ENCODE data around the gene SIAH3.
A peak's percentile ranks its signal among the peaks of the same experiment; 100 is the strongest.

Gene SIAH3

GRCh38 chr13:45742985-45743384 lies 108.6 kb downstream of the SIAH3 start:
- no peak for TF ChIP-seq CTCF (IDR thresholded peaks at IDR 0.05; ENCODE audit: extremely low read depth, insufficient read depth, missing control alignments)
- in situ Hi-C loops (cut with MboI; ENCODE audit: low pct_unique_long_range_greater_than_20kb, low sequenced_read_pairs, unreplicated experiment), result no loop called here
- DNase-seq (ENCODE audit: low spot score), result no peak

- TF ChIP-seq CTCF (IDR thresholded peaks at IDR 0.05; ENCODE audit: extremely low read depth, insufficient read depth, missing control alignments), result peak; percentile 48
- in situ Hi-C loops (cut with MboI; ENCODE audit: low pct_unique_long_range_greater_than_20kb, low sequenced_read_pairs, unreplicated experiment), result no loop called here
- DNase-seq (ENCODE audit: low spot score), result peak; percentile 50
Observed at GRCh38 chr13:45737571-45738017, 114.0 kb downstream of the SIAH3 start.

GRCh38 chr13:45733361-45733760 lies 118.2 kb downstream of the SIAH3 start:
- in situ Hi-C loops (cut with MboI; ENCODE audit: low pct_unique_long_range_greater_than_20kb, low sequenced_read_pairs, unreplicated experiment), result no loop called here
- no peak for TF ChIP-seq CTCF (IDR thresholded peaks at IDR 0.05; ENCODE audit: extremely low read depth, insufficient read depth, missing control alignments)
- no peak for DNase-seq (ENCODE audit: low spot score)

GRCh38 chr13:45732916-45733315 lies 118.6 kb downstream of the SIAH3 start:
- no peak for TF ChIP-seq CTCF (IDR thresholded peaks at IDR 0.05; ENCODE audit: extremely low read depth, insufficient read depth, missing control alignments)
- DNase-seq (ENCODE audit: low spot score), result no peak
- in situ Hi-C loops (cut with MboI; ENCODE audit: low pct_unique_long_range_greater_than_20kb, low sequenced_read_pairs, unreplicated experiment), result no loop called here

- TF ChIP-seq CTCF (IDR thresholded peaks at IDR 0.05; ENCODE audit: extremely low read depth, insufficient read depth, missing control alignments), result no peak
- DNase-seq (ENCODE audit: low spot score), result no peak
- in situ Hi-C loops (cut with MboI; ENCODE audit: low pct_unique_long_range_greater_than_20kb, low sequenced_read_pairs, unreplicated experiment), result no loop called here
Observed at GRCh38 chr13:45731455-45731854, 120.1 kb downstream of the SIAH3 start.

GRCh38 chr13:45728759-45729158 lies 122.8 kb downstream of the SIAH3 start:
- no peak for DNase-seq (ENCODE audit: low spot score)
- TF ChIP-seq CTCF (IDR thresholded peaks at IDR 0.05; ENCODE audit: extremely low read depth, insufficient read depth, missing control alignments), result peak; percentile 46
- in situ Hi-C loops (cut with MboI; ENCODE audit: low pct_unique_long_range_greater_than_20kb, low sequenced_read_pairs, unreplicated experiment), result no loop called here
